Astrocyte of the cerebellum (primary cell): Measurements from ENCODE around the gene EGLN3.
"Not testable (repeated sequence)": the region's sequence is repeated elsewhere in the genome, so short reads cannot be mapped to it uniquely, and the experiment has no call there.

Source experiments
- DNase-seq: peaks from one replicate; pipeline ENCODE4 v3.0.0-alpha.2; 2011; ENCODE audit warnings: low read depth
- H3K4me3 ChIP-seq: 2 replicates; pipeline ENCODE4 v1.5.1; 2011; ENCODE audit warnings: mild to moderate bottlenecking, low read depth, low read length, moderate library complexity
- in situ Hi-C: cut with HindIII; loops from 2 replicates; pipeline ENCODE4 v1.10.0; 2017; ENCODE audit warnings: low sequenced_read_pairs
- TF ChIP-seq, protein P1 (sequence below): IDR thresholded peaks from 2 replicates; pipeline ENCODE4 v1.5.1; 2012; ENCODE audit warnings: low read length, low read depth, moderate library complexity, mild to moderate bottlenecking; ENCODE audit errors: missing control alignments

The EGLN3 gene

DNA sequence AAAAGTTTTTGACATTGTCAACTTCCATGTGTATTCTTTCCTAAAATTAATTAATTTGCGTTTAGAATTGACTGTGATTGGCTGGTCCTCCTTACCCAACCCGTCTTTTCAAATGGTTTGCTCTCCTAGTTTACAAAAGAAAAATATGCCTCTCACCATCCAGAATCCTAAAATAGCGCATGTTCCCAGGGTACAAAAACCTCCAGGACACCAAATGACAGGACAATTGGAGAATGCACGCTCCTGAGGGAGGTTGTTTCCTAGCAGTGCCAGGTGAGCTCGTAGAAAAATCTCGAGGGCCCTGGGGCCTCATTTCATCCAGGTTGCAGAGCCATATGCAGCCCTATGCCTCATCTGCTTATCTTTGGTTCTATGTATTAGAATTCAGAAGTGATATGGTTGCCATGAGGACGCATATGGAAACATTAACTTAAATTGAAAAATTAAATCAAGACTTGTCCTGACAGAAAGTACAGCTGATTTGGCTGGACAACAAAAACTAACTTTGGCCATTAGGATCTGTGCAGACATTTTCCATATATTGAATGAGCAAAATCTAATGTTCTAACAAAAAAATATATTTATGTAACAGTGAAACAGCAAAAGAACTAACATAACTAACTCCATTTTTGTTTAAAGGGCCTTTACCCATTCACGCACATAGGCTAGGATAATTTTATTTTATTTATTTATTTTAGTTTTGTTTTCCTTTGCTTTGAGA, 28.2 kb upstream of the EGLN3 start:
- H3K4me3 ChIP-seq, result no peak overlapping the region
- DNase-seq, result no peak

DNA sequence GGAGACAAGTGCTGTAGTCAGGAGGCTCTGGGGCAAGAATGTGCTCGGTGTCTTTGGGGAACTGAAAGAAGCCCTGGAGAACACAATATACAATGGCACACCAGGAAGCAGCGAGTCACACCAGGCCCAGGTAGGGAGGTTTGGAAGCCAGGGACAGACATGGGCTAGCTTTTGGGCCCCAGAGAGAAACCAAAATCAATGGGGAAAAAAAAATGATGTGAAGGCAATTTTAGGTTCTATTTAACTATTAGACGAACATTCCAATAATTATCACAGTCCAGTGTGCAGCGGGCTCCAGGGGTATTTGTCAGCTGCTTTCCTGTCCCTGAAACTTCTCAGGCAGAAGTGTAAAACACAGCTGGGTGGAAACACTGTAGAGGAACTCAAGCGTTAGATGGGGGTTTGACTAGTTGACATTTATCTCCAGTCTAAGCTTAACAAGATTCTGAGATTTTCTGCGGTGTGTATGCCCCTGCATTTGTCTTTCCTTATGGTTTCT, 21.8 kb upstream of the EGLN3 start:
- TF ChIP-seq, protein P1, sequence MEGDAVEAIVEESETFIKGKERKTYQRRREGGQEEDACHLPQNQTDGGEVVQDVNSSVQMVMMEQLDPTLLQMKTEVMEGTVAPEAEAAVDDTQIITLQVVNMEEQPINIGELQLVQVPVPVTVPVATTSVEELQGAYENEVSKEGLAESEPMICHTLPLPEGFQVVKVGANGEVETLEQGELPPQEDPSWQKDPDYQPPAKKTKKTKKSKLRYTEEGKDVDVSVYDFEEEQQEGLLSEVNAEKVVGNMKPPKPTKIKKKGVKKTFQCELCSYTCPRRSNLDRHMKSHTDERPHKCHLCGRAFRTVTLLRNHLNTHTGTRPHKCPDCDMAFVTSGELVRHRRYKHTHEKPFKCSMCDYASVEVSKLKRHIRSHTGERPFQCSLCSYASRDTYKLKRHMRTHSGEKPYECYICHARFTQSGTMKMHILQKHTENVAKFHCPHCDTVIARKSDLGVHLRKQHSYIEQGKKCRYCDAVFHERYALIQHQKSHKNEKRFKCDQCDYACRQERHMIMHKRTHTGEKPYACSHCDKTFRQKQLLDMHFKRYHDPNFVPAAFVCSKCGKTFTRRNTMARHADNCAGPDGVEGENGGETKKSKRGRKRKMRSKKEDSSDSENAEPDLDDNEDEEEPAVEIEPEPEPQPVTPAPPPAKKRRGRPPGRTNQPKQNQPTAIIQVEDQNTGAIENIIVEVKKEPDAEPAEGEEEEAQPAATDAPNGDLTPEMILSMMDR, result no peak
- no peak overlapping the region for H3K4me3 ChIP-seq
- DNase-seq, result no peak
- in situ Hi-C loops, result no loop called here

More for the DNA sequence above, 28.2 kb upstream of the EGLN3 start:
- TF ChIP-seq, protein P1, result no peak
- in situ Hi-C loops, result no loop called here

DNA sequence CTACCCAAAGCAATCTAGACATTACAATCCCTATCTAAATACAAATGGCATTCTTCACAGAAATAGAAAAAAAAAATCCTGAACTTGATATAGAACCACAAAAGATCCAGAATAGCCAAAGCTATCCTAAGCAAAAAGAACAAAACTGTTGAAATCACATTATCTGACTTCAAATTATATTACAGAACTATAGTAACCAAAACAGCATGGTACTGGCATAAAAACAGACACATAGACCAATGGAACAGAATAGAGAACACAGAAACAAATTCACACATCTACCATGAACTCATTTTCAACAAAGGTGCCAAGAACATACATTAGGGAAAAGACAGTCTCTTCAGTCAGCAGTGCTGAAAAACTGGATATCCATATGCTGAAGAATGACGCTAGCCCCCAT, 19.0 kb upstream of the EGLN3 start:
- H3K4me3 ChIP-seq, in situ Hi-C loops, DNase-seq: not testable (repeated sequence)

DNA sequence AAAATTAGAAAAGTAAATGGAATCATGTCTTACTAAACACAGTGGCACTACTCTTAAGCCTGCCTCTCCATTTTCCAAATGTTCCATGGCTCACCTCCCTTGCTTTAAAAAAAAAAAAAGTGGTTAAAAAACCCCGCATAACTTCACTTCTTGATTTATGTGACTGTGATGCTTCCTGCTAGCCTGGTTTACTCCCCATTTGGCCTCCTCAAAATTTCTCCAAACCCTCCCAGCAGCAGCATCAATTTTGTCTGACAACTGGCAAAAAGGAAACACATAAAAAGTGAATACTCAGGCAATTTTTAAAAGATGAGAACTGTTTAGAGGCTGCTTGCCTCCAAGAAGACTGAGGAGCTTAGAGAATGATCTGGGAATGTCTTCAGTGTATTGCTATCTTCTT, 17.8 kb upstream of the EGLN3 start:
- in situ Hi-C loops, result no loop called here
- TF ChIP-seq, protein P1, result no peak
- H3K4me3 ChIP-seq, result no peak overlapping the region
- DNase-seq, result no peak

DNA sequence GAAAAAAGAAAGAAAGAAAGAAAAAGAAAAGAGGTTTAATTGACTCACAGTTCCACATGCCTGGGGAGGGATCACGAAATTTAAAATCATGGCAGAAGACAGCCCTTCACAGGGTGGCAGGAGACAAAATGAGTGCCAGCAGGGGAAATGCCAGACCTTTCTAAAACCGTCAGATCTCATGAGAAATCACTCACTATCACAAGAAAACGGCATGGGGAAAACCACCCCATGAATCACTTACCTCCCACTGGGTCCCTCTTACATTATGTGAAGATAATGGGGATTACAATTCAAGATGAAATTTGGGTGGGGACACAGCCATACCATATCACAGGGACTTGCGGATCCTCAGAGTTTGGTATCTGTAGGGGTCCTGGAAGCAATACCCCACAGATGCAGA, 16.3 kb upstream of the EGLN3 start:
- TF ChIP-seq, protein P1, result no peak
- in situ Hi-C loops, result no loop called here
- no peak for DNase-seq
- H3K4me3 ChIP-seq, result no peak overlapping the region

DNA sequence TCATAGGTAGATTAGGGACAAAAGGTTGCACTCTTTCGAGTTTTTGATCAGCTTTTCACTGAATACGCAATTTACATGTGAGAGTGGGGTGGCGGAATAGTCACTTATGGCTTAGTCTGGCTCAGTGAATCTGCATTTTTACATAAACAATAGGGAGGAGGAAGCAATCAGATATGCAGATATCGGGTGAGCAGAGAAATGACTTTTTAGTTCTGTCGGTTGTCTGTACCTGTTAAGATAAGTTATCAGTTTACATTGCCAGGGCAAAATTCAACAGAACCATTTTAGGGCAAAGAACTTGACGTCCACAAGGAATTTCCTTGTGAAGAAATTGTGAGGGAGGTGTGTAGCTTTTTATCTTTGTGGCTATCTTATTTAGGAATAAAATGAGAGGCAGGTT, 15.4 kb upstream of the EGLN3 start:
- H3K4me3 ChIP-seq, result no peak overlapping the region
- in situ Hi-C loops, result no loop called here
- no peak for DNase-seq
- TF ChIP-seq, protein P1, result no peak

DNA sequence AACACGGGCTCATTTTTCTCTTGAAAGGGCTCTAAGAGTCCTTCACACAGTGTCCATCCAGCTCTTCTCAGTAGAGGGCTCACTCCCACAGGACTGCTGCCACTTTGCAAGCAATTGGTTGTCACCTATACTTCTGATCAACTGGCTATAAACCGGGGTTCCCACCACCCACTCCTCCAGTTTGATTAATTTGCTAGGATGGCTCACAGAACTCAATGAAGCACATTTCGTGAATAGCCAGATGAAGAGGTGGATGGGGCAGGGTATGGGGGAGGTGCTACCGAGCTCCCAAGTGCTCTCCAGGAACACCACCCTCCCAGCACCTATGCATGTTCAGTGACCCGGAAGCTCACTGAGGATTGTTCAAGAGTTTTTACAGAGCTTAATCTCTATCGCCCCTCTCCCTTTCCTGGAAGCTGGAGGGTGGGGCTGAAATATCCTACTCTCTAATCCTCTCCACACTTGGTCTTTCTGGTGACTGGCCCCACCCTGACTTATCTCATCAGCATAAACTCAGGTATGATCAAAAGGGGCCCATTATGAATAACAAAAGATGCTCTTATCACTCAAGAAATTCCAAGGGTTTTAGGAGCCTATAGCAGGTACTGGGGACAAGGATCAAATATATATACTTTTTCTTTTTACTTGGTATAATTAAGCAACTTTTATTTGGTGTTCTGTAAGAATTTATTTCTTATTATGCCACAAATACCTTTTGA, 13.9 kb upstream of the EGLN3 start:
- no peak for DNase-seq
- H3K4me3 ChIP-seq, result no peak overlapping the region
- in situ Hi-C loops, result no loop called here
- TF ChIP-seq, protein P1, result no peak
